Measurements from ENCODE around the gene DPY19L1.
"Not testable (repeated sequence)": the region's sequence is repeated elsewhere in the genome, so short reads cannot be mapped to it uniquely, and the experiment has no call there.

The DPY19L1 gene

GRCh38 chr7:35037211-35037525 is at the start of gene DPY19L1:
TSS of gene DPY19L1 (minus strand) at chr7:35037485. CDS start at chr7:35037394, 91 bp downstream.
- no peak for DNase-seq (ENCODE audit: low spot score)

- DNase-seq (ENCODE audit: low spot score) = not testable (repeated sequence)
Measured at GRCh38 chr7:35079517-35079916, 42.2 kb upstream of the DPY19L1 start.

DNA sequence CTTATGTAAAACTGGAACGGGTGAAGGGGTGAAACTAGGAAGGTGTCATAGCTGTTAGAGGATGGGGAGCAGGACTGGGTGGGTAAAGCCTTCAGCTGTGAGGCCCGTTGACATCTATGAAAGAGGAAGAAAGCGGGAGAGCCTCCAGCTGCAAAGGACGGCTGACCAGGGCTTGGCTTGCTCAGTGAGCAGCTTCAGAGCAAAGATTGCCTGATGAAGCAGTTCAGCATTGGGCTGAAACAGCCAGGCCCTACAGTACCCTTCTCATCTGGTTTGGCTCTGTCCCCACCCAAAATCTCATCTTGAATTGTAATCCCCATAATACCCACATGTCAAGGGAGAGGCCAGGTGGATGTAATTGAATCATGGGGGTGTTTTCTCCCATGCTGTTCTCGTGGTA is 36.7 kb upstream of the DPY19L1 start:
- DNase-seq (ENCODE audit: low spot score) = not testable (repeated sequence)

DNA sequence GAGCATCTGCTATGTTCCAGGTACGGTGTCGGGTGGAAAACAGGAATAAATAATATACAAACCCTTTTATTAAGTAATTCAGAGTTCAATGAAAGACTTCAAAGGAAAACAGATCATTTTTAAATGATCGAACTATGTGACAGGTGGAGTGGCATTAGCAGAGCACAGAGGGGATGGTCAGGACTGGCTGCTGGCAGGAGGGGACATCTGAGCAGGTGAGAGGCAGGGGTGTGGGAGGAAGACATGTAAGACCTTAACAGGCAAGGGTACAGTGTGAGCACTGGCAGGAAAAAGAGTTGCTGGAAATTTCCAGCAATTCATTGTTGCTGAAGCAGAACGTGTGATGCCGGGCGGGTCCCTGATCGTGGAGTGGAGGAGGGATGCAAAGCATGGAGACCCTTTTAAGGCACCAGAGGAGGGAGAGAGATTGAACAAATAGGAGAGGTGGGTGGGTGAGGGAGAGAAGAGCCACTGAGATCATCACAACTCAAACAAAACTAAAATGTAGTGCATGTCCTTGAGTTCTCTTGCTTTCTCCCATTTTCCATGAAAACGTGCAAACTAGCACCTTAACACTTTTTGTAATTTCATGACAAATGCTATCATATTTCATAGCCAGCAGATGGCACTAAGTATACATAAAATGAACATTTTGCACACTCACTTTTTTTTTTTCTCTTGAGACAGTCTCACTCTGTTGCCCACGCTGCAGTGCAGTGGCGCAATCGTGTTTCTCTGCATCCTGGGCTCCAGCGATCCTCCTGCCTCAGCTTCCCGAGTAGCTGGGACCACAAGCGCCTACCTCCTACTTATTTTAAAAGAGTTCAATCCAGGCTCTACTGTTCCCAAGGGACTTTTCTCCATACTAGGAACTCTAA is 35.9 kb upstream of the DPY19L1 start:
- DNase-seq (ENCODE audit: low spot score) = not testable (repeated sequence)

DNA sequence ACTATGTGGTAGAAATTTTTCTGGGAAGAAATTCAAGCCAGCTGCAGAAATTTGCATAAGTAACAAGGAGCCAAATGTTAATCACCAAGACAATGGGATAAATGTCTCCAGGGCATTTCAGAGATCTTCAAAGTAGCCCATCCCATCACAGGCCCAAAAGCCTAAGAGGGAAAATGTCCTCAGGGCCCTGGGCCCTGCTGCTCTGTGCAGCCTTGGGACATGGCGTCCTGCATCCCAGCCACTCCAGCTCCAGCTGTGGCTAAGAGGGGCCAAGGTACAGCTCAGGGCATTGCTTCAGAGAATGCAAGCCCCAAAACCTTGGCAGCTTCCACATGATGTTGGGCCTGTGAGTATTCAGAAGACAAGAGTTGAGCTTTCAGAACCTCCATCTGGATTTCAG is 31.8 kb upstream of the DPY19L1 start:
- DNase-seq (ENCODE audit: low spot score) = not testable (repeated sequence)

- not testable (repeated sequence) for DNase-seq (ENCODE audit: low spot score)
Measured at GRCh38 chr7:35065382-35065781, 28.1 kb upstream of the DPY19L1 start.

DNA sequence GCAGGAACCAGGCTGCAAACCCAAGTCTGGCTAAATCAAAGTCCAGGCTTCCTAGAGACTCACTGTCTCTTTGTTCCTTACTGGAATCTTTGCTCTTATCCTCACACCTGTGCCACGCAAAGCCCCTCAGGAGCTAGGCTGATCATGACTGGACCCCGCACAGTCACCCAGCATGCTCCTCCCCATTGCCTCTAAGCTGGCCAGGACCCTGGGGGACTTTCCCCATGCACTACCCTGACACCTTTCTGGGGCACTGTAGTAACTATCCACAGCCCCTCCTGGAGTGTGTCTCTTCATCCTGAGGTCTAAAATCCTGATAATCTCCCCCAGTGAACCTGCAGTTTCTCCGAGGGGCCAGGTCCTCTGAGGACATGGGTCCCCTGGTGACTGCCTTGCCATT is 21.3 kb upstream of the DPY19L1 start:
- DNase-seq (ENCODE audit: low spot score) = not testable (repeated sequence)

DNA sequence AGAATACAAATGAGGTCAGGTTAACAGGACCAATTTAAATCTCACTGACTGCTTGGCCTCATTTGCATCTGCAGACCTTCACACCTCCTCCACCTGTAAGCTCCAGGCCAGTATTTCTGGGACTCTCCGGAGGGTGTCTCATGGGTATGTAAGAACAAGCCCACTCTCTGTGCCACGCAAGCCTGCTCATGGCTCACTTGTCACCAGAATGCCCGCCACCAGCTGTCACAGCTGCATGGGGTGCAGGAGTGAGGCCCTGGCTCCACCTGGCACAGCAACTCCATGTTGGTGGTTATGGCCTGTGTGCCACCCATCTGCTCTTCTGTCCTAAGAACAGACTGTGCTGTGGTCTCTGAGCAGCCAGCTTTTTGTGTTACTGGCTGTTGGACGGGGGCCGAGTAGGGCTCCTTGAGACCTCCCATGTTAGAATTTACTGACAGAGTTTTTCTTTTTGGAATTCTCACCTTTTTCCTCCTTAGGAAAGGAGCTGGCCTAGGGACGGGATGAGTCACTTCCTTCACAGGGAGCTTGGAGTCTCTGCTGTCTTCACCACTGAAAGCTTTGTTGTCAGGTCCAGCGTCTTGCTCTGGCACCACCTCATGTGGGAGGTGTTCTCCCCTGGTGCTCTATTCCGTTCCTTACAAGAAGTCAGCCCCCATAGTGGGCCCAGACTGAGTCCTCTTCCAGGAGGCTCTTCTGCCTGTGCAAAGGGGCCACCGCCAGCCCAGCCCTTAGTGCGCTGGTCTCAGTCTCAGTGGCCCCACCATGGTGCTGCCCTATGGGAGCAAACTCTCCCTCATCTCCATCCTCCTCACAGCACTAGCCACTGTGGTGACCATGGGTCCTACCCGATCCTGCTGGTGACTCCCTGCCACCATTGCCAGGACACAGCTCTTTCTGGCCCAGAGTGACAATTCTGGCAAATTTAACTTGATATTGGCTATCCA is 20.5 kb upstream of the DPY19L1 start:
- not testable (repeated sequence) for DNase-seq (ENCODE audit: low spot score)

DNA sequence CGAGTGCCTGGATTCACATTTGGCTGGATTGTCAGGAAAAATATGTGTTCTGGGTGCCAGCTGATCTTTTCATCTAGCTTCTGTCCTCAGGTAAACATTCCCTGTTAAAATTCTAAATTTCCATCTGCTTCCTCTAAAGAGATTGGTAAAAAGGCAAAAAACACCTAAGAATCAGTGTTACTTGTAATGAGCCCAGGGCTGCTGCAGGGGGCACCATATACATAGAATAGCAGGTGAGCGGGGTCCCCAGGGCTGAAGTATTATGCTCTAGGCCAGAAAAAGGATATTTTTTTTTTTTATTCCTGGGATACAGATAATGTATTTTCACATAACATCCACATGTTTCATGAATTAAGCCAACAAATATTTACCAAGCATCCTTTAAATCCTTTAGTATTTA is 18.4 kb upstream of the DPY19L1 start:
- DNase-seq (ENCODE audit: low spot score) = not testable (repeated sequence)

- DNase-seq (ENCODE audit: low spot score) = not testable (repeated sequence)
Measured at GRCh38 chr7:35053488-35054175, 16.3 kb upstream of the DPY19L1 start.

DNA sequence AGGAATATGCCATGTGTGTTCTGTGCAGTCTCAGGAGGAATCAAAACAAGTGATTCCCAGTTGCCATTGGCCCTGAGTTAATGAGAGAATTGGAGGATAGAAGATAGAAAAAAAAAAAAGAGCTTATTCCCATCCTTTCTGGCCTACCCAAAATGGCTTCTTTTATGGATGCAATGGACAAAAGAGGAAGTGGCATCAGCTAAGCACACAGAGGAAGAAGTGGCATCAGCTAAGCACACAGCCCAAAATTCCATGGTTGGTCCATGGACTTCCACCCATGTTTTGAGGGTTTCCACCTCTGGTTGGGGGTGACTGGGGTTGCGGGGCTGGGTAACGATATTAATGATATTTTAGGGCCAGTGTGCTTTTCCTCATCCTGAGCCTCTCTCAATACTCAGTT is 11.1 kb upstream of the DPY19L1 start:
- DNase-seq (ENCODE audit: low spot score) = not testable (repeated sequence)

DNA sequence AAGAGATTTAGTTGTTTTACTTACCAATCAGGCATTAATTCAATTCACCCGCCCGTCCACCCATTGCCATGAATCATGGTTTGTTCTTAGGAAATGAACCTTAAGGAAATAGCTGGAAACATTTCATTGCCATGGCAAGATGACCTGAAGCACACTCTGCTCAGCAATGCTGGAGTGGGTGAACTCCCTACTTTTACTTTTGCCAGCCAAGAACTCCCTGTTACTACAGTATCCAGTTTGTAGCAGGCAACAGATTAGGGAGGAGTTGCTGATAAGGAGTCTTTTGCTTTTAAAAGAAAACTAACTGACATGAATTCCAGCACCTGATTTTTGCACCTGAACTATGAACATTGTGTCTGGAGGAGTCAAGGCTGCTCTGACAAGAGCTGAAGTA is 10.6 kb upstream of the DPY19L1 start:
- not testable (repeated sequence) for DNase-seq (ENCODE audit: low spot score)

GRCh38 chr7:35047263-35047911 is 10.1 kb upstream of the DPY19L1 start:
- DNase-seq (ENCODE audit: low spot score) = not testable (repeated sequence)

- not testable (repeated sequence) for DNase-seq (ENCODE audit: low spot score)
Measured at GRCh38 chr7:35043301-35043700, 6.0 kb upstream of the DPY19L1 start.

DNA sequence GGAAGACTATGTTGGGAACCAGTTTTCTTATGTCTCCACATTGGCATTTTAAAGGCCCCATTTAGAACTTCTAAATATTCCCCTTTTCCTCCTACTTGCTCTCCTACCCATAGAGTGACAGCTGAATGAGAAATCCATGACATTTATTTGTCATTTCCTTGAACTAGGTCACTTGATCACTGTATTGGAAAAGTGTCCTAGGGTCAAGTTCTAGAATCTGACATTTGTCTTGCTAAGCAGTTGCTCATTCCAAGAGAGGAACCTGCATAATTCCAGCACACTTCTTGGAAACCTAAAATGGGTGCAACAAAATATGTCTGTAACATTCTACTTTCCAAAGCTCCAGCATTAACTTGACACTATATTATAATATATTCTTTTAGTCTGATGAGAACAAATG is 3.6 kb upstream of the DPY19L1 start:
- DNase-seq (ENCODE audit: low spot score) = no peak

- DNase-seq (ENCODE audit: low spot score) = no peak
Measured at GRCh38 chr7:35039343-35039742, 2.1 kb upstream of the DPY19L1 start.

- no peak for DNase-seq (ENCODE audit: low spot score)
Measured at GRCh38 chr7:35038354-35038753, 1.1 kb upstream of the DPY19L1 start.

DNA sequence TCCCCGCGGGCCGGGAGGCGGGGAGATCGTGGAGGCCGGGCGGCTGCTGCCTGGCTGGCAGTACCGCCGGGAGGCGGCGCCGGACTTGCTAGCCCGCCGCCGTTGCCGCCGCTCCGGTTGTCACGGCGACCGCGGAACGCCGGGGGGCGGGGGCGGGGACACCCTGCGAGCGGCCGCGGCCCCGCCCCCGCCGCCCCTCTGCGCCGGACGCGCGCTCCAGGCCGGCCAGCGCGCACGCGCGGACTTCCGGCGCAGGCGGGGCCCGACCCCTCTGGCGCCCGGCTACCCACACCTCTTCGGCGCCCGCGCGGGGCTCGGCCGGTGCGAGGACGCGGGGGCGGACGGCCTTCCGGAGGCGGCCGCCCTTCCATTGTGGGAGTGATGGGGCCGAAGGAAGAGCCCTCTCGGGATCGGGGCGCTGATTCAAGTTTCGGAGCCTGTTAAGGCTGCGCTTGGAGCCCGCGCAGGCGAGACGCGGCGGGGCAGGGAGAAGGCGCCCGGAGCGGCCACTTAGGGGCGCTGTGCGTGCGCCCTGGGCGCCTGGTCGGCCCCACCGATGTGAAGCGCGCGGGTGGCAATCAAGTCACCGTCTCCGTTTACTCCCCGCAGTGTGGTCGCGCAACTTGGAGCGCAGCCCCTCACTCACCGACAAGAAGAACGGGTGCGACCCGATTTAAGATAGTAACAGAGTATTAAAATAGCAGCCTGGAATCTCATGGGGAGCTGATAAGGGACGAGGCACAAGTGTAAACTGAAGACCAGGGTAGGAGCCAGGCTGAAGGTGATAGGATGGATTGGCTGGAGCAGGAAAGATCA is 449 bp upstream of the DPY19L1 start:
- DNase-seq (ENCODE audit: low spot score) = peak; percentile 97

DNA sequence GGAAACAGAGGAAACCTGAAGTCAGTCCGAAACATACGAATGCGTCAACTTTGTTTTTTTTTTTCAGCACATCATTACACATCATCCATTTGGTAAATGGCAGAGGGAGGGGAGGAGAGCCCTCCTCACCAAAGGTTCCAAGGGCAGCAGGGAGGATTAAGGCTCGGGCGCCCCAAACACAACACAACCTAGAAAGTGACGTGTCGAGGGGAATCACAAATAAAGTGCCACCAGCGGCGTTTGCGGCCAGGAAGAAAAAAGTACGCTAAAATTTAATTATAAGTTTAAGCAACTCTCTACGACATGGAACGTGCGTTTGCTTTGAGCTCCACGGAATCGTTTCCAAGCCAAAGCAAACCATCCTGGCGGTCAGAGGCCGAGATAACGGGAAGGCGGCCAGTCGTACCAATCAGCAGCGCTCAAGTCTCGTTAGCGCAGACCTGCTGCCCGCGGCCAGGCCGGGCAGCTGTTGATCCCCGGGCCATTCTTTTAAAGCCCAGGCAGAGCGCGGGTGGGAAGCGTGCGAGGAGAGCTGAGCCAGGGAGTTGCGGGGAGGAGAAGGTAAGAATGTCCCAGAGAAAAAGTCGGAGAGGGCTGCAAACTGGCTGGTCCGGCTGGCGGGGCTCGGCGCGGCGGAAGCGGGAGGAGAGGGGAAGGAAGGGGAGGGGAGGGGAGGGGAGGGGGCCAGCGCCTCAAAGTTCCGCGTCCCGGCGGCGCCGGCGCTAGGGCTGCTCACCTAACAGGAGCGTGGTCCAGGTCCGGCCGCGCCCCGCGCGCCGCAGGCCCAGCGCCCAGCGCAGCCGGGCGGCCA is 719 bp downstream of the DPY19L1 start:
- DNase-seq (ENCODE audit: low spot score) = peak; percentile 78

GRCh38 chr7:35035511-35035961 is 1.7 kb downstream of the DPY19L1 start:
- DNase-seq (ENCODE audit: low spot score) = peak; percentile 32
